Calu3 (cell line): ENCODE results near the gene IFITM5. TPM values are rescaled to one million over a fixed set of nuclear protein-coding genes. Genes with fewer than 3 reads are reported as not detected.
A peak's percentile ranks its signal among the peaks of the same experiment; 100 is the strongest.
"Not testable (repeated sequence)": the region's sequence is repeated elsewhere in the genome, so short reads cannot be mapped to it uniquely, and the experiment has no call there.

Experiments
- BruUV-seq: library from RNA; stranded (reverse); fragments of 400-500 nt; replicated peaks from 2 replicates; lab custom pipeline; 2021; lab: Mats Ljungman, UMichigan
- CTCF ChIA-PET: fragments of 300-600 bp; sonication (Branson Sonifier 250); formaldehyde crosslinking; loops from one replicate; lab custom pipeline; 2022; ENCODE audit warnings: antibody characterized with exemption; lab: Charles Lee
- DNase-seq: peaks from one replicate; pipeline ENCODE4 v3.0.0; 2022
- H3K27ac Mint-ChIP-seq: one replicate; pipeline ENCODE4 v1.8.0; 2022; ENCODE audit warnings: mixed read lengths; ENCODE audit not compliant: unreplicated experiment
- H3K27me3 Mint-ChIP-seq: one replicate; pipeline ENCODE4 v1.8.0; 2022; ENCODE audit warnings: mixed read lengths; ENCODE audit not compliant: unreplicated experiment
- H3K36me3 Mint-ChIP-seq: one replicate; pipeline ENCODE4 v1.8.0; 2022; ENCODE audit warnings: mild to moderate bottlenecking, moderate library complexity, mixed read lengths; ENCODE audit not compliant: insufficient read depth, unreplicated experiment
- H3K4me1 Mint-ChIP-seq: one replicate; pipeline ENCODE4 v1.8.0; 2022; ENCODE audit warnings: mild to moderate bottlenecking, low read depth, mixed read lengths; ENCODE audit not compliant: unreplicated experiment
- H3K4me3 Mint-ChIP-seq: one replicate; pipeline ENCODE4 v1.8.0; 2022; ENCODE audit warnings: mild to moderate bottlenecking, low read depth, moderate library complexity, mixed read lengths; ENCODE audit not compliant: unreplicated experiment
- H3K9me3 Mint-ChIP-seq: one replicate; pipeline ENCODE4 v1.8.0; 2022; ENCODE audit warnings: low read depth, mixed read lengths; ENCODE audit not compliant: unreplicated experiment
- CTCF ChIP-seq: fragments of 200-600 bp; IDR thresholded peaks from one replicate; pipeline ENCODE4 v1.8.0; 2022; ENCODE audit warnings: antibody characterized with exemption; ENCODE audit not compliant: unreplicated experiment
- intact Hi-C: fragments of 100-400 bp; cut with micrococcal nuclease; formaldehyde crosslinking; loops from one replicate; pipeline ENCODE4 v1.10.0; 2022; ENCODE audit not compliant: unreplicated experiment
- total RNA-seq: library from RNA; stranded (reverse); gene quantifications from 2 replicates; pipeline ENCODE4 v1.2.3, GENCODE V29; 2022

The IFITM5 gene
- total RNA-seq, 1 experiment from 2014 or later = not detected

- no TSS peak for BruUV-seq
- no peak for DNase-seq
- Mint-ChIP-seq H3K4me3 (no peak overlapping the region), H3K27me3 (peaks cover 55% of the 10 kb centered on the region), H3K36me3 (peaks cover 6% of the 10 kb centered on the region), H3K4me1 (peaks cover 18% of the 10 kb centered on the region), H3K9me3 (no peaks in the 10 kb centered on the region), H3K27ac (no peak overlapping the region)
- no peak for TF ChIP-seq CTCF
- intact Hi-C loops = no loop called here
- CTCF ChIA-PET = no interaction called here
Measured at GRCh38 chr11:315051-315481, 15.7 kb upstream of the IFITM5 start.

DNA sequence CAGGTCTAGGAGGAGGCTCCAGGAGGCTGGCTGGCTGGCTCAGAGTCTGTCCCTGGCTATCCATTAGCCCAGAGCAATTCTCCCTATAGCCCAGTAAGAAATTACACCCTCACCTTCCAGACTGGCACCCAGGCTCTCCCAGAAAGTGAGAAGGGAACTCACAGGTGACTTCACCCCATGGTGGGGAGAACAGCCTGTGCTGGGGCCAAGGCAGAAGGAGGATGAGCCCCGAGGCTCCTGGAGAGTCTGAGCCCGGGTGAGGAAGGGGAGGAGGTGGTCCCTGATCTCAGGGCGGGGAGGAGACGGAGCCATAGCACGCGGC lies 15.2 kb upstream of the IFITM5 start:
- H3K36me3 Mint-ChIP-seq, H3K9me3 Mint-ChIP-seq, CTCF ChIA-PET, intact Hi-C loops, DNase-seq, BruUV-seq, H3K27ac Mint-ChIP-seq: not testable (repeated sequence)
- Mint-ChIP-seq H3K4me1 (peaks cover 18% of the 10 kb centered on the region), H3K27me3 (peaks cover 60% of the 10 kb centered on the region), H3K4me3 (peak overlapping the region; percentile 66)

- no peak for TF ChIP-seq CTCF
- Mint-ChIP-seq H3K27ac (no peak within 1 kb of the TSS), H3K4me1 (peaks cover 20% of the 10 kb centered on the region), H3K9me3 (no peaks in the 10 kb centered on the region), H3K4me3 (peak within 1 kb of the TSS; percentile 66), H3K36me3 (no peaks in the 10 kb centered on the region), H3K27me3 (peaks cover 66% of the 10 kb centered on the region)
- DNase-seq = no peak
- CTCF ChIA-PET = no interaction called here
- intact Hi-C loops = no loop called here
- BruUV-seq = TSS peak; percentile 95
Measured at GRCh38 chr11:313787-314553, 14.6 kb upstream of the IFITM5 start, which contains the start of gene IFITM1. TSS of gene IFITM1 (plus strand) at chr11:314040. CDS start at chr11:314171, 131 bp downstream.

- H3K9me3 Mint-ChIP-seq = no peaks in the 10 kb centered on the region
- CTCF ChIA-PET = interaction anchor here (0.6 kb wide), 1 partner anchor 26 kb away, joined by 3 read pairs; no protein-coding TSS in a partner anchor
- peaks cover 27% of the 10 kb centered on the region for H3K4me1 Mint-ChIP-seq
- DNase-seq = no peak
- H3K4me3 Mint-ChIP-seq = no peak overlapping the region
- TF ChIP-seq CTCF = no peak
- intact Hi-C loops = no loop called here
- no peak overlapping the region for H3K27ac Mint-ChIP-seq
- BruUV-seq = TSS peak; percentile 20
- H3K27me3 Mint-ChIP-seq = peaks cover 72% of the 10 kb centered on the region
- H3K36me3 Mint-ChIP-seq = no peaks in the 10 kb centered on the region
Measured at GRCh38 chr11:313304-313786, 14.0 kb upstream of the IFITM5 start.
